DMS114 treated with DMSO at 0.1 percent for 48 hours (cell line): ENCODE data around the gene EBF4.
"Not testable (repeated sequence)": the region's sequence is repeated elsewhere in the genome, so short reads cannot be mapped to it uniquely, and the experiment has no call there.

ENCODE experiments used
- DNase-seq: peaks from one replicate; lab custom pipeline; 2025; ENCODE audit not compliant: unreplicated experiment; lab: John Stamatoyannopoulos, UW

Gene EBF4

DNA sequence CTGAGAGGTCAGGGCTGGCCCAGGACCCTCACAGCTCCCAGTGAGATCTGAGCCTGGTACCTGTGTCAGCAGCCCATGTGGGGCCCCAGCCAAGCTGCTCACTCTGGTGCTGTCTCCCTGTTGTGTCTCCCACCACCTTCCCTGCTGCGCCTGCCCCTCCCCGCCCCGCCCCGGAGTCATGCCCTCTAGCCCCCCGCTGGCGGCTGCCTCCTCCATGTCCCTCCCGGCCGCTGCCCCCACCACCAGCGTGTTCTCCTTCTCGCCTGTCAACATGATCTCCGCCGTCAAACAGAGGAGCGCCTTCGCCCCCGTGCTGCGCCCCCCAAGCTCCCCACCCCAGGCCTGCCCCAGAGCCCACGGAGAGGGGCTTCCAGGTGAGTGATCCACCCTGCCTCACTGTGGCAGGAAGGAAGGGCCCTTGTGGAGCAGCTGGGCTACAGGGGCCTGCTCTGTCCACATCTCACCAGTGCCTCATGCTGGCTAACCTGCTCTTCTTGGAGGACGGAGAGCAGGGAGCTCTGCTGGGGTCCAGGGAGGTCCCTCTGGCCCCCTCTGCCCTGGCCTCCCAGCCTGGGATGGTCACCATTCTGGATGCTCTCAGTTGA lies 63.0 kb downstream of the EBF4 start:
- no peak for DNase-seq

DNA sequence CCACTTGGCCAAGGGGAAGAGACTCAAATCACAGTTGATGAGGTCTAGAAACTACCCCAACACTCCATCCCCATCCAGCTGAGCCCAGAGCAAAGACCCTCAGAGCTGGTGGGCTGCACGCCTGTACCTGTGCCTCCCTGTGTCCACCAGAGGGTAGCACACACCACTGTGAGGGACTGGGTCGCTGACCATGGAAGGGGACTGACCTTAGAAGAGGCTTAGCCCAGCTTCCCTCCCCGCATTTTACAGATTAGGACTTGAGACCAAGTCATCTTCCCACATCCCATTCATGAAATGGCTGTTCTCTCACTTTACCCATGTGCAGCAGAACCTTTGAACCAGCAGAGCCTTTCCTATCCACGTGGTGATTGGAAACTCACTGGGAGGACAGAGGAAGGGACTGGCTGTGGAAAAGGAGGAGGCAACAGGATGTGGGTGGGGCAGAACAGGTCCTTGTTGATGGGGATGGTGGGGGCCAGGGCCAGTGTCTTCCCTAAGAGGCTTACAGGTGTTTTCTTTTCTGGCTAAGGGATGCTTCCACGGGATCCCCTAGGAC lies 63.6 kb downstream of the EBF4 start:
- DNase-seq, result peak; percentile 8

DNA sequence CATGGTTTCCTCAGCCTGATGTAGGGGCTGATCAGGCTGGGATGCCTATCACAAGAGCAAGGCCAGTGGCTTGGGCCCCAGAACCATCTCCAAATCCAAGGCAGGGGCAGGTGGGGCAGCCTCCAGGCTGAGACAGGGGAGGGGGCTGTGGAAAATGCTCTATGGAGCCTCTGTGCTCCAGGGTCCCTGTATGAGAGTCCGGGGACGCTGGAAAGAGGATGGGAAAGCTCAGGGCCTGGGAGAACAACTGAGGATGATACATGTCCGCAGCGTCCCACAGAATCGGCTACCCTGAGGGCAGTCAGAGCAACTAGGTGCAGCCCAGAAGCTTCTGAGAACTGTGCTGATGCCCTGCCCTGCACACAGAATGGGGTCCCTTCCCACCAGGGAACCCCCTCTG lies 64.4 kb downstream of the EBF4 start:
- DNase-seq, result no peak

DNA sequence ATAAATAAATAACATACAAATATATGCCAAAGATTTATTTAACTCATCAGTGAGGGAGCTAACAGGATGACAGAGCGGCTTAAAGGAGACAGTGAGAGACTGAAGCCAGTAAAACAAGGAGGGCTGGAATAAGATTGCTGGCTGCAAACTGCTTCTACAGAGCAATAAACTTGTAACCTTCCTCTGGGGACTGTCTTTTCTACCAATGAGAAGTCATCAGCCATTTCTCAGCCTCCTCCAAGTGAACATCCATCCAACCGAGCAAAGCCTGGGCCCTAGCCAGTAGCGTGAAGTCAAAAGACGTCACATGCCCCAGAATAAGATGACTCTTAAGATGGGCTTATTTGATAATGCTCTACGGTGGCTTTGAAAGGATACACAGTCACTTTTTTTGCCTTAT lies 65.4 kb downstream of the EBF4 start:
- DNase-seq, result no peak

DNA sequence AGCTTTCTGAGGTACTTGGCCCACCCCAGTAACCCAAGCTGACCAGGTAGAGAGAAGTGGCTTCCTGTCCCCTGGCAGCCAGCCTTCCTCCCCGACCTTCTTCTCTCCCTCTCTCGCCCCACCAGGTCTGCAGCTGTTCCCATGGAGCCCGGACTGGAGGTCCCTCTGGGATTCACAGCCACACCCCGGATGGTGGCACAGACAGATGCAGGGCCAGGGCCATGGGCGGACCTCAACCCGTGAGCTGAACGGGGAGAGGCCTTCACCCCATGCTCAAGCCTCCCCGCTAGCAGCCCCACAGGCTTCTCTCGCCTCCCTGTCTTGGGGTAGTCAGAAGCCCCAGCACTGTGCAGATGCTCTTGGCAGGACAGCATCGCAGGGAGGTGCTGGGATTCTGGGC lies 66.6 kb downstream of the EBF4 start:
- no peak for DNase-seq

DNA sequence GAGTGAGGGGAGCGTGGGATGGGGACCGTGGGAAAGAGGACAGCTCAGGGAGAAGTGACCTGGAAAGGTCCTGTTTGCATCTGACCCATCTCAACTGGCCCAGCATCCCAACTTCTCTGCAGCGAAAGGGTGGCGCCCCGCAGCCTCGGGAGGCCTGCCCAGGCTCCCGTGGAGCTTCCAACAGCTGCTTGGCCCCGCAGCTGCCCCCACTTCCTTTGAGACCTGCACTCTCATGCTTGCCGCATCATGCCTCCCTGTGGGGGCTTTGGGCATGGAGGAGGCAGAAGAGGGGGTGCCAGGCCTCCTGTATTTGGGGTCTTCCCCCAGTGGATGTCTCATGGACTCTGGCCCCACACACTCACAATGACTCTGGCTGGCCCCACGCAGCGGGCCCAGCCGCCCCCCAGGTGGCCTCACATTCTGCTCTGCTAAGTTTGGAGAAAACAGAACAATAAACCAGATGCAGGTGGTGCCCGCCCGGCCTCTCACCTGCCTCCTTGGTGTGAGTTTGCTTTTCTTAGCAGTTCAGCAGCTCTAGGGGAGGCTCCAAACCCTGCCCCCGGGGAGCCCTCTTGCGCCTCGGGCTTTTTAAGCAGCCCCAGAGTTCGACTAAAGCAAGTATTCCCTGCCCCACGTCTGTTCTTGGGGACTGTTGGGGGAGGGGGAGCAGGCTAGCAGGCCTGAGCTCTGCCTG lies 67.2 kb downstream of the EBF4 start:
- no peak for DNase-seq

DNA sequence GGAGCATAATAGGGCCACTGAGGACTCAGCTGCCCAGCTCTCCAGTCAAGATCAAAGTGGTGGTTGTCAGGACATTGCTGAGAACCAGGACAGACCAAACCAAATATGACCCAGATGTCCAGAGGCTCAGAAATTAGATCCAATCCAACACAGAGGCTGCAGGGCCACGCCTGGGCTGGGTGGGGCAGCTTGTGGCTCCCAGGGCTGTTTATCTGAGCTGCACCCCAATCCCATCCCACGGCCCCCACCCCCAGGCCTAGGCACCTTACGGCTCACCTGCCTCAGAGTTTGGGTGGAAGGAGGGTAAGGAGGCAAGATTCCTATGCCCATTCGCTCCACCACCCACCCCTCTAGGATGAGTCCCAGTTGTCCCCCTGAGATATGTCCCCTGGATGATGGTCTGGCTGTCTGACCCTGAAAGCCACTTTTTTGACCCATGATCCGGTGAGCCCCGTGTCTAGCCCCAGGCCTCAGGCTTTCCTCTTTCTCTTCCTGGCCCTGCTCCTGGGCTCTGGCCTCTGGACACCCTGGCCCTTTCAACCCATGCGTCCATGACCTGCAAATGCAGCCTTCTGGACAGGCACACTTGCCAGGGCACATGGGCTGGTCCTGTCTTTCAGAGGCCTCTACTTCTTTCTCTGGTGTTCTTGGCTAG lies 67.8 kb downstream of the EBF4 start:
- no peak for DNase-seq

DNA sequence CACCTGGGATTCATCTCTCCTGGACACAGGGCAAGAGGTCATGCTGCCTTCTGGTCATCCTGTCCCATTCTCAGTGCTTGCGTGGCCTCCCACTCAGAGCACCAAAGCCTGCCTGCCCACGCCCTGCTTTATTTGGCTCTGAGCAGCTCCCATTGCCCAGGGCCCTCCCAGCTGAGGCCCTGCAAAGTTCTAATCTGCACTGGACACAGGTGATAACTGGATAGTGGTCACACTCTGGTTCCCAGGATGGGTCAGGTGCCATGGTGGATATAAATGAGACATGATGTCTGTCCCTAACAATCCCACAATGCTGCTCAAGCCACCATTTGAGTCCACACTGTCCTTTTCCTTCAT lies 68.3 kb downstream of the EBF4 start:
- DNase-seq, result no peak

DNA sequence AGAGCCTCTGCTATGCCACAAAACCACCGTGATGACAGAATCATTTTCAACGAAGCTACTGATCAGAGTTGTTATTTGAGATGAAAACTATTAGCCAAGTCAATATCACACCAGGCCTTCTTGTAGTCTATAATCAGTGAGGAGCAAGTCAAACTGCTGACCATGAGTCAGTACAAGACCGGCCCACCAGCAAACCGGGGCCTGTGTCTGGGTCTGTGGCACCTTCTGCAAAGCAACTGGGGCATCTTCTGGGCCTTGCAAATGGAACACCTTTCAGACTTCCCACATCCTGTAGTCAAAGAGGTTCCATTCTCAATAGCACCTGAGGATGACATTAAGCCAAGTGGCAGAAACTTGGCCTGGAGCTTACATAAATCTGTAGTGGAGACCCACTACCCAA lies 69.3 kb downstream of the EBF4 start:
- no peak for DNase-seq

DNA sequence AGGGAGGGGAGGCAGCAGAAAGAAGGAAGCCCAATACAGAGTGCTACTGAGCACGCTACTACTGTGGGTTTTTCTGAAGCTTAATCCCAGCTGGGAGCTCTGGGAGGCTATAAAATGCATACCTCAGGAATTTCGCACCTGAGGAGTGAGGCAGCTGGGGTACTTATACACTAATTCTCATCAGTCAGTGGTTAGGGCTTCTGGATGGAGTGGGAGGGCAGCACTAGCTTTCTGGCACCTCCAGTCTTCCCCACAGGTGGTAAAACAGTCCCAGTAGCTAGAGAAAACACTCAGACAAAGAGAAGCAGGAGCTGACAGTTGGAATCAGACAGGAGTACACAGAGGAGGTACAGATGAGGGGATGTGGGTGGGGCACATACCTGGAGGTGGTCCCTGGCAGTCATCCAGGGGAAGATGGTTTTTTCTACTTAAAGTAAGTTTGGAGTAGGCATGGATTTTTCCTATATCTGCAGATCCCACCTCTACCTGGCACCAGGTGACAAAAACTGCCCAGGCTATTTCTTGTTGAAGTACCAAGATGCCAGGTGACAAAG lies 70.1 kb downstream of the EBF4 start:
- DNase-seq, result no peak

DNA sequence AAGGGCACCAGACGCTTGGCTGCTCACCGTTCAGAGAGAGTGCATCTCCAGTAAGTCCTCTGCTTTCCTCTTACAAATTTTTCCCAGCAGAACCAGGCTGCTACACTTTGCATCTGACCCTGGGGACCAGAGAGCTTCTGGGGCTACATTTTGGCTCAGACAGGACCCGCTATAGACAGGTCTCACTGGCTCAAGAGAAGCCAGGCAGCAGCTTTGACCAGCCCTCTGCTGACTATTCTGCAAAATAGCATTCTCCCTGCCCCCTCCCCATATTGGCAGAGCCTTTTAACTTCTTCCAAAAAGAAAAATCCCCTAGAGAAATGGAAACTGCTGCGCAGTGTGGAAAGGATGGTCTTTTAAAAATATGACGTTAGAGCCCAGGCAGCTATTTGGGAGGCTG lies 70.6 kb downstream of the EBF4 start:
- no peak for DNase-seq

DNA sequence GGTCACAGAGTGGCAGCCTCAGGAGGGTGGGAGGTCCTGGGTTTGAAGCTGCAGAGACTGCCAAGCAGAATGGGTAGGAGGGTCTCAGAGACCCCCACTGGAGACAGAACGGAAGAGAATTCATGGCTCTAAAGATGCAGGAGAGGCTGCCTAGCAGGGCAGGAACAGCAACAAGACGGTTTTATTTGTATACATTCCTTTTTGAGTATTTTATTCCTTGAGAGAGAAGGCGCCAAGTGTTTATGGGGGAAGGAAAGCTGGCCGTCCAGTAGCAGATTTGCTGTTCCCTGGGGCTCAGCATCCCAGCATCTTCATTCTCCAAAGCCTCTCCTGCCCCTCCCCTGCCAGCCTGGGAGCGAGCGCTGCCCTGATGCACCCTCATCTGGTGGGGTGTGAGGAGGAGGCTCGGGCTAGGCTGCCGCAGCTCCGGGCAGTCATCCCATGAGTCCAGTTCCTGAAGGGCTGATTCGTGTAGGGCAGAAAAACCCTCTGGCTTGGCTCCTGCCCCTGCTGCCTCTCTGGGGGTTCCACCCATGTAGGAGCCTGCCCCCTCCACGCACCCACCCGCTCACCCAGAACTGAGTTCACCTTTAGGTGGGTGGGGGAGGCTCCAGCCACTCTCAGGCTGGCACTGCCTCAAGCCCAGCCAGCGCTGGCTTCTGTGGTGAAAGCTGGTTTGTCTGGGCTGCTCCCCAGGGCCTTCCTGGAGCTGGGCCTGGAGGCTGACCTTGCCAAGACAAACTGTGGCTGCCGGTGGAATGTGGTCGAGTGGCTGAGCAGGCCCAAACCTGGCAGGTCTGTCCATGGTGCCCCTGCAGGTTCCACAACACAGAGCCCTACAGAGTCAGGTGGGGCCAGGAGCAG lies 75.4 kb downstream of the EBF4 start:
- DNase-seq, result no peak

DNA sequence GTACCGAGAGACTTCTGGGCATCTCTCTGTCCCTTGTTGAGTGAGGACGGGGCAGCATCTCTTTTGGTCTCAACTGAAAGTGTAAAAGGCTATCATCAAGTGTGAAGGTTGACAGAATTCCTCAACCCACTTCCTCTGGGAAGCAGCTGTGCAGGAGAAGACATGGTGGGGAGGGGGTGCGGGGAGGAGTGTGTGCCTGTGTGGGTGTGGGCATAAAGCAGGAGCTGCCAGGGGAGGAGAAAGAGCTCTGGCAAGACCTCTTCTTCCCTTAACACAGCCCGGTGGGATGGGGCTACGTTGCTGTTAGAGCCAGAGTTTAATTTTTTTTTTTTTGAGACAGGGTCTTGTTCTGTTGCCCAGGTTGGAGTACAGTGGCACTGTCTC lies 76.0 kb downstream of the EBF4 start:
- DNase-seq, result no peak

DNA sequence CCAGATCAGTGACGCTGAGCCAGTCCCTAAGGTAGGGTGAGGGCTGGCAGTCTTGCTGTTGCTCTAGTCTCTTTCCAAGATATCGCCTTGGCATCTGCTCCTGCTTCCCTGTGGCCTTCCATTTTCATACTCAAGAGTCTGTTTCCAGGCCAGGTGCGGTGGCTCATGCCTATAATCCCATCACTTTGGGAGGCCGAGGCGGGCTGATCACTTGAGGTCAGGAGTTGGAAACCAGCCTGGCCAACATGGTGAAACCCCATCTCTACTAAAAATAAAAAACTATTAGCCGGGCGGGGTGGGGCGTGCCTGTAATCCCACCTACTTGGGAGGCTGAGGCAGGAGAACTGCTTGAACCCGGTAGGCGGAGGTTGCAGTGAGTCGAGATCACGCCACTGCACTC lies 77.5 kb downstream of the EBF4 start:
- DNase-seq, result not testable (repeated sequence)

DNA sequence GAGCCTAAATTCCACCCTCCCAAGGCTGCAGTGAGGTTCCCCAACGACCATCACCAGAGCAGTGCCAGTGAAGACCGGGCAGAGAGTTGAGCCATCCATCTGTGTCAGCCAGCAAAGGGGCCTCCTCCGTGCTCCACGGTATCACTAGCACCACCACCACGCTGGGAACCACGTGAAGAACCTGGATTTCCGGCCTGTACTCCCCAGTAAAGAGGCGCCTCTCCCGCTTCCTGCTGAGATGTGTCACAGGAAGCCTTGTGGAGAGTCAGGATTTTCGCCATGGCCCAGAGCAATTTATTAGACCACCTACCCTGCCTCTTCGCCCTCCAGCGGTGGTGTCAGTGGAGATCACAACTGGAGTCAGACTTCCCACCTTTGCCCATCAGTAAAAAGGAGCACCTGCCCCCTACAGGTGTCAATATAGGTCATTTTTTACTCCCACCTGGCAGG lies 79.1 kb downstream of the EBF4 start:
- no peak for DNase-seq

DNA sequence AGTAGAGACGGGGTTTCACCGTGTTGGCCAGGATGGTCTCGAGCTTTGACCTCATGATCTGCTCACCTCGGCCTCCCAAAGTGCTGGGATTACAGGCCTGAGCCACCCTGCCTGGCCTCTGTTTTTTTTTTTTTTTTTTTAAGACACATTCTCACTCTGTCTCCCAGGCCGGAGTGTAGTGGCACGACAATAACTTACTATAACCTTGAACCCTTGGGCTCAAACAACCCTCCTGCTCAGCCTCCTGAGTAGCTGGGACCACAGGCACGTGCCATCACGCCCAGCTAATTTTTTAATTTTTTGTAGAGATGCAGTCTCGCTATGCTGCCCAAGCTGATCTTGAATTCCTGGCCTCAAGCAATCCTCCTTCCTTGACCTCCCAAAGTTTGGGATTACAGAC lies 81.2 kb downstream of the EBF4 start:
- DNase-seq, result no peak

DNA sequence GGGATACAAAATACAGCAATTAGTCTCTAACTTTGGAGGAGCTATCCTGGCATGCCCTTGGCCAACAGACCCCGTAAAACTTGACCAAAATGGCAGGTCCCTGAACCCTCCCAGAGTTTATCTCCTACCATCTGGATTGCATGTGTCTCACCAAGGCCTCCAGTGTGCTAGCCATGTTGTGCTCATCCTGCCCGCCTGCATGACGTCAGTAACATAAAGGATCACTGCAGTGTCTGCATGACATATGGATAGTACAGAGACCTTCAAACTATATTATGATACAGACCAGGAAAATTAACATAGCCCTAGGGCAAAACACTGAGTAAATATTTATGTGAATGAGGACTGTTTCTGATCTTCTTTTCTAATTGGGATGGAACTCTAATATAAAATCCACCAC lies 82.6 kb downstream of the EBF4 start:
- no peak for DNase-seq

DNA sequence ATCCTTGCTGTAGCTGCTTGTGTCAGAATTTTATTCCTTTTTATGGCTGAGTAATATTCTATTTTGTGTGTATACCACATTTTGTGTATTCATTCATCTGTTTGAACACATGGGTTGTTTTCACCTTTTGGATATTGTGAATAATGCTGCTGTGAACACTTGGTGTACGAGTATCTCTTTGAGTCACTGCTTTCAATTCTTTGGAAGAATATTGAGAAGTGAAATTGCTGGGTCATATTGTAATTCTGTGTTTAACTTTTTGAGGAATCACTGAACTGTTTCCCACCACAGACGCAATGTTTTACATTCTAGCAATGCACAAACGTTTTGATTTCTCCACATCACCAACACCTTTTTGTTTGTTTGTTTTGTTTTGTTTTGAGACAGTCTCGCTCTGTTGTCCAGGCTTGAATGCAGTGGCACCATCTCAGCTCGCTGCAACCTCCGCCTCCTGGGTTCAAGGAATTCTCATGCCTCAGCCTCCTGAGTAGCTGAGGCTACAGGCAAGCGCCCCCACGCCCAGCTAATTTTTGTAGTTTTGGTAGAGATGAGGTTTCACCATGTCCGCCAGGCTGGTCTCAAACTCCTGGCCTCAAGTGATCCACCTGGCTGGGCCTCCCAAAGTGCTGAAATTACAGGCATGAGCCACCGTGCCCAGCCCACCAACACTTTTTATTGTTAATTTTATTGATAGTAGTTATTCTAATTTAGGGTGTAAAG lies 86.2 kb downstream of the EBF4 start:
- no peak for DNase-seq

DNA sequence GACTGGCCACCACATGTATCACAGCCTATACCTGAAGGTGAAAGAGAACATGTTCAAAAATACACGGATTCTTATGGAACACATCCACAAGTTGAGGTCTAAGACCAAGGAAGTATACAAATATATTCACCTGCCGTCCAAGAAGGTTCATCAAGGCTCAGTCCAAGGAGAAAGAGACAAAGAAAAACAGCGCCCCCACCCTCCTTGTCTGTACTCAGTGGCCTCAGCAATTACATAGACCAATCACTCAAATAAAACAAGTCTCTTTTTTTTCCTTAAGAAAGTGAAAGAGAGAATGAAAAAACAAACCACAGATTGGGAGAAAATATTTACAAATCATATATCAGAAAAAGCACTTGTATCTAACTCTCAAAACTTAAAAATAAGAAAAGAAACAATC lies 88.4 kb downstream of the EBF4 start:
- DNase-seq, result no peak

DNA sequence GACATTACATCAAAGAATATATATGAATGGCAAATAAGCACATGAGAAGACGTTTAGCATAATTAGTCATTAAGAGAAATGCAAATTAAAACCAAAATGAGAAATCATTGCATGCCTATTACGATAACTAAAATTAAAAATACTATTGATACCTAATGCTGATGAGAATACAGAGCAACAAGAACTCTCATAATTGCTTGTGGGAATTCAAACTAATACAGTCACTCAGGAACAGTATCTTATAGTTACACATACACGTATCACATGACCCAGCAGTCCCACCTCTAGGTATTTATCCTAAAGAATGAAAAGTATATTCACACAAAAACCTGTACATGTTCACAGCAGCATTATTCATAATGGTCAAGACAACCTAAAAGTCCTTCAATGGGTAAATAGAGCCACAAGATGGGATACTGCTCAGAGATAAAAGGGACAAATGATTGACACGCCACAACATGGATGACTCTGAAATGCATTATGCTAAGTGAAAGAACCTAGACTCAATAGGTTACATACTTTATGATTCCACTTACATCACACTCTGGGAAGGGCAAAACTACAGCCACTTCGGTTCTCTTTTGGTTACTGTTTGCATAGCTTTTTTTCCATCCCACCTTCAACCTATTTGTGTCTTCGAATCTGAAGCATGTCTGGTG lies 91.5 kb downstream of the EBF4 start:
- DNase-seq, result no peak
